ENCODE data around the gene SV2B. TPM values are rescaled to one million over a fixed set of nuclear protein-coding genes. Genes with fewer than 3 reads are reported as not detected.

Gene SV2B
- total and polyA plus RNA-seq, 8 donors, result 0.53 to 11.3 (median 5.2) TPM

DNA sequence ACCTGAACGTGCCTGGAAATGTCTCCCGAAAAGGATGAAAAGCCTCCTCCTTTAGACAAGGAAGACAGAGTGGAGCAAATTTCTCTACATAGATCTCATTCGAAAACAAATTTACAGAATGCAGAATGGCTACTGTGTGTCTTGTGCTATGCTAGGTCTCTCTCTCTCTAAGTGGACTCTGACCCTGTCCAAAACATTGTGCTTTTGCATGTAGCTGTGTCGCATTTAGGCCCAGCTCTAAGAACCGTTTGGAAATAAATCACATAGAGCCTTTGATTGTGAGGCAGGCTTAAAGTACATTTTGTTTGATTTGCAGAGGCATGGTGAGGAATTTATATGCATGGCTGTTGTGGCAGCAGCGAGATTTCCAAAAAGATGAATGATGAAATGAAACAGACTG lies 198.0 kb downstream of the SV2B start:
- ATAC-seq (no peak), DNase-seq (no peak), FAIRE-seq (no peak)
- H3K4me1 ChIP-seq, result no peaks in the 10 kb centered on the region
- WGBS, 2 donors, result 59 to 72% methylated on average over 6 of the region's 6 CpGs
- peaks cover 0 to 3% (median 0%) of the 10 kb centered on the region in 4 donors for H3K27me3 ChIP-seq
- no peak overlapping the region for H3K27ac ChIP-seq
- H3K36me3 ChIP-seq, result no peaks in the 10 kb centered on the region
- no peak overlapping the region for H3K4me3 ChIP-seq
- TF ChIP-seq, protein P1, sequence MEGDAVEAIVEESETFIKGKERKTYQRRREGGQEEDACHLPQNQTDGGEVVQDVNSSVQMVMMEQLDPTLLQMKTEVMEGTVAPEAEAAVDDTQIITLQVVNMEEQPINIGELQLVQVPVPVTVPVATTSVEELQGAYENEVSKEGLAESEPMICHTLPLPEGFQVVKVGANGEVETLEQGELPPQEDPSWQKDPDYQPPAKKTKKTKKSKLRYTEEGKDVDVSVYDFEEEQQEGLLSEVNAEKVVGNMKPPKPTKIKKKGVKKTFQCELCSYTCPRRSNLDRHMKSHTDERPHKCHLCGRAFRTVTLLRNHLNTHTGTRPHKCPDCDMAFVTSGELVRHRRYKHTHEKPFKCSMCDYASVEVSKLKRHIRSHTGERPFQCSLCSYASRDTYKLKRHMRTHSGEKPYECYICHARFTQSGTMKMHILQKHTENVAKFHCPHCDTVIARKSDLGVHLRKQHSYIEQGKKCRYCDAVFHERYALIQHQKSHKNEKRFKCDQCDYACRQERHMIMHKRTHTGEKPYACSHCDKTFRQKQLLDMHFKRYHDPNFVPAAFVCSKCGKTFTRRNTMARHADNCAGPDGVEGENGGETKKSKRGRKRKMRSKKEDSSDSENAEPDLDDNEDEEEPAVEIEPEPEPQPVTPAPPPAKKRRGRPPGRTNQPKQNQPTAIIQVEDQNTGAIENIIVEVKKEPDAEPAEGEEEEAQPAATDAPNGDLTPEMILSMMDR (IDR thresholded peaks at IDR 0.05), result no peak
- intact Hi-C loops (cut with DNase I), result loop anchor here in 1 of 3 donors (5.0 kb wide), 1 partner anchor 784 kb away; no protein-coding TSS in a partner anchor
- no peaks in the 10 kb centered on the region for H3K9me3 ChIP-seq

DNA sequence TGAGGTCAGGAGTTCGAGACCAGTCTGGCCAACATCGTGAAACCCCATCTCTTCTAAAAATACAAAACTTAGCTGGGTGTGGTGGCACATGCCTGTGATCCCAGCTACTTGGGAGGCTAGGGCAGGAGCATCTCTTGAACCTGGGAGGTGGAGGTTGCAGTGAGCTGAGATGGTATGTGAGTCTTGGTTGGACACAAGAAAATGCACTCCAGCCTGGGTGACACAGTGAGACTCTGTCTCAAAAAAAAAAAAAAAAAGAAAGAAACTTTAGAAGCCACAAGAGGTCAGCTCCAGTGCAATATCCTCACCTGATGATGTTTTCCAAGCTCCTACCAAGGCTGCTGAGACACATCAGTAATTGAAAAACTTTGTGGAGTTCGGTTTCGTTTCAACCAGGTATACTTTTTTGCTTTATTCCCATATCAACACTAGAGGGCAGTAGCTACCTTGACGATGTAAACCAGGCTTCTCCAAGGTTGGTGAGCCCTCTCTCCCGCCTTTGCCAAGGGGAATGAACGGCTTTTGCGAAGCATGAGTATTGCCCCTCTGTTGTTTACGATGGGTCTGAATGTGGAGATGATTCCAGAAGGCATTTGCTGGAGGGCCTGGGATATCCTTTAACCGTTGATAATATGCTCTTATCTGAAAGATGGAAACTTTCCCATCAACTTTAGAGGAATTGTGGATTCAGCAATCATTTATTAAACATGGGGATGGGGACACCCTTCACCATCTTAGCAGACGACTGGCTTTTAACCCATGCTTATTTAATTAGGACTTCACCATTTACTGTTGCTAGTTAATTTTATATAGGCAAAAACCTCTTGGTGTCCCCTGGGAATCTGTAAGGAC lies 202.8 kb downstream of the SV2B start:
- FAIRE-seq, result peak; percentile 78

DNA sequence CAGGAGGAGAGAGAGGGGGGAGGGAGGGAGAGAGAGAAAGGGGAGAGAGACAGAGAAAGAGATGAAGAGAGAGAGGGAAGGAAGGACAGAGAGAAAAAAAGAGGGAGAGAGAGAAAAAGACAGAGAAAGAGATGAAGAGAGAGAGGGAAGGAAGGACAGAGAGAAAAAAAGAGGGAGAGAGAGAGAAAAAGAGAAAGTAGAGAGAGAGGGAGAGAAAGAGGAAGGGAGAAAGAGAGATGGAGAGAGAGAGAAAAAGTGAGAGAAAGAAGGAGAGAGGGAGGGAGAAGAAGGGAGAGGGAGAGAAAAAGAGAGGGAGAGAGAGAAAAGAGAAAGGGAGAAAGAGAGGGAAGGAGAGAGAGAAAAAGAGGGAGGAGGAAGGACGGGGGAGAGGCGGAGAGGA lies 204.2 kb downstream of the SV2B start:
- FAIRE-seq (no peak), ATAC-seq (no peak), DNase-seq (no peak)
- no peaks in the 10 kb centered on the region for H3K36me3 ChIP-seq
- intact Hi-C loops (cut with DNase I), result no loop called here
- no peaks in the 10 kb centered on the region for H3K4me1 ChIP-seq
- no peaks in the 10 kb centered on the region for H3K9me3 ChIP-seq
- H3K27me3 ChIP-seq, result peaks cover 0 to 2% (median 0%) of the 10 kb centered on the region in 4 donors
- no peak overlapping the region for H3K4me3 ChIP-seq
- TF ChIP-seq, protein P1 (IDR thresholded peaks at IDR 0.05), result no peak
- WGBS, 2 donors, result 60 to 78% methylated on average over 2 of the region's 2 CpGs
- H3K27ac ChIP-seq, result no peak overlapping the region

More for the DNA sequence above, 202.8 kb downstream of the SV2B start:
- TF ChIP-seq, protein P1 (IDR thresholded peaks at IDR 0.05), result peak; percentile 23 to 67 (median 52)
- Histone ChIP-seq H3K27me3 (peaks cover 0 to 3% (median 0%) of the 10 kb centered on the region in 4 donors), H3K36me3 (no peaks in the 10 kb centered on the region), H3K9me3 (no peaks in the 10 kb centered on the region), H3K4me3 (no peak overlapping the region), H3K27ac (no peak overlapping the region), H3K4me1 (no peaks in the 10 kb centered on the region)
- intact Hi-C loops (cut with DNase I), result no loop called here
- DNase-seq, result peak in 4 of 6 donors; percentile 13 to 34 (median 28)
- 16 to 17% methylated on average over 11 of the region's 11 CpGs for WGBS, 2 donors
- peak in 3 of 4 donors; percentile 85 to 95 (median 88) for ATAC-seq

DNA sequence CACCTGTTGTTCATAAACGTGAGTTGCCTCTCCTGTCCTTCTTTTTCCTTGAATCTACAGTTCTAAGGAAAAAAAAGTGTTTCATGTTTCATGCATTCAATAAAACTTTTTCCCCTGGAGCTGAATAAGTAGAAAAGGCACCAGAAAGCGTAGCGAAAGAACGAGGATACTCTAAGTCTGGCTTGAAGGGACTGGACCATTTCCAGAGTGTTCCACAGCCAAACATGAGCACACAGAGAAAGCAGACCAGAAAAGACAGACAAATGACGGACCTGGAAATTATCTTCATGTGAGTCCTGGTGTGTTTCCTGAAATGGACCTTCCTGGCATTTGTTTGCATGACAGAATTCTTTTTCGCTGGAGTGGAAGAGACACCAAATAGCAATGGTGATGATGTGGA lies 204.7 kb downstream of the SV2B start:
- WGBS, 2 donors, result 51 to 59% methylated on average over 6 of the region's 6 CpGs

More for the DNA sequence above, 204.7 kb downstream of the SV2B start:
- Histone ChIP-seq H3K27me3 (no peaks in the 10 kb centered on the region), H3K4me3 (no peak overlapping the region), H3K4me1 (no peaks in the 10 kb centered on the region), H3K9me3 (no peaks in the 10 kb centered on the region), H3K27ac (no peak overlapping the region), H3K36me3 (no peaks in the 10 kb centered on the region)
- ATAC-seq, result no peak
- intact Hi-C loops (cut with DNase I), result loop anchor here in 1 of 3 donors (5.0 kb wide), 1 partner anchor 778 kb away; no protein-coding TSS in a partner anchor
- no peak for DNase-seq
- no peak for FAIRE-seq
- TF ChIP-seq, protein P1 (IDR thresholded peaks at IDR 0.05), result no peak
